T-cell (primary cell): ENCODE measurements around the gene SORT1. TPM values are rescaled to one million over a fixed set of nuclear protein-coding genes. Genes with fewer than 3 reads are reported as not detected.

ENCODE experiments used
- ATAC-seq, 4 experiments: fragments of 200-7000 bp in 3 of 4; fragments of 150-1000 bp in 1 of 4; cut with Tn5 transposase; replicated peaks in 1 of 4; 1 replicate in 3 of 4; 2 replicates in 1 of 4; pipeline ENCODE4 v1.10.0; 2021; ENCODE audit warnings: moderate library complexity in 3 of 4, mild to moderate bottlenecking in 2 of 4, moderate number of reproducible peaks in 1 of 4
- CTCF ChIA-PET, 2 donors: fragments of 300-600 bp; sonication (Branson Sonifier 250); formaldehyde crosslinking; loops; one replicate each; lab custom pipeline; 2022; ENCODE audit warnings: antibody characterized with exemption in 2 of 2; lab: Charles Lee
- POLR2A ChIA-PET, 2 donors: fragments of 300-600 bp; sonication (Branson Sonifier 250); formaldehyde crosslinking; loops; one replicate each; lab custom pipeline; 2022; ENCODE audit warnings: antibody characterized with exemption in 2 of 2; lab: Charles Lee
- DNase-seq, 35 experiments: peaks; one replicate each; pipeline versions ENCODE4 v3.0.0 to v3.0.0-alpha.2; 2013 to 2023
- H3K27ac ChIP-seq: one replicate; pipeline ENCODE4 v1.5.1; 2013; ENCODE audit warnings: low read length
- H3K27me3 ChIP-seq, 2 experiments: replicated peaks in 1 of 2; 1 replicate in 1 of 2; 2 replicates in 1 of 2; pipeline versions ENCODE4 v1.6.1 to v1.7.0; 2013; ENCODE audit warnings: low read length in 1 of 2, mixed read lengths in 1 of 2; ENCODE audit not compliant: control insufficient read depth in 2 of 2, insufficient read depth in 2 of 2; ENCODE audit errors: extremely low read depth in 1 of 2
- H3K36me3 ChIP-seq, 2 donors: 1 replicate in 1 of 2; 2 replicates in 1 of 2; pipeline versions ENCODE4 v1.6.1 to v1.7.0; 2013; ENCODE audit warnings: low read length in 1 of 2; ENCODE audit not compliant: control insufficient read depth in 2 of 2, insufficient read depth in 1 of 2; ENCODE audit errors: extremely low read depth in 1 of 2
- H3K4me1 ChIP-seq, 2 experiments: 1 replicate in 1 of 2; 2 replicates in 1 of 2; pipeline versions ENCODE4 v1.6.1 to v1.7.0; 2013; ENCODE audit warnings: low read length in 2 of 2, mixed read lengths in 1 of 2; ENCODE audit not compliant: insufficient read depth in 2 of 2, control insufficient read depth in 1 of 2; ENCODE audit errors: extremely low read depth in 1 of 2
- H3K4me3 ChIP-seq, 2 donors: 1 replicate in 1 of 2; 2 replicates in 1 of 2; pipeline versions ENCODE4 v1.5.1 to v1.7.0; 2013; ENCODE audit warnings: mild to moderate bottlenecking in 2 of 2, low read length in 1 of 2, moderate library complexity in 1 of 2; ENCODE audit not compliant: control insufficient read depth in 1 of 2; ENCODE audit errors: extremely low read depth in 1 of 2
- H3K9me3 ChIP-seq: 2 replicates; pipeline ENCODE4 v1.7.0; 2013
- H3K27ac Mint-ChIP-seq, 2 donors: one replicate each; pipeline ENCODE4 v1.8.0; 2020 to 2021; ENCODE audit warnings: mild to moderate bottlenecking in 2 of 2, mixed read lengths in 2 of 2
- H3K27me3 Mint-ChIP-seq, 2 donors: one replicate each; pipeline ENCODE4 v1.8.0; 2021 to 2022; ENCODE audit warnings: mixed read lengths in 2 of 2
- H3K36me3 Mint-ChIP-seq: one replicate; pipeline ENCODE4 v1.8.0; 2021; ENCODE audit warnings: mixed read lengths
- H3K4me1 Mint-ChIP-seq, 3 donors: one replicate each; pipeline ENCODE4 v1.8.0; 2020 to 2022; ENCODE audit warnings: mixed read lengths in 3 of 3, mild to moderate bottlenecking in 1 of 3
- H3K4me3 Mint-ChIP-seq, 3 donors: one replicate each; pipeline ENCODE4 v1.8.0; 2020 to 2022; ENCODE audit warnings: mild to moderate bottlenecking in 3 of 3, mixed read lengths in 3 of 3, moderate library complexity in 3 of 3
- H3K9me3 Mint-ChIP-seq, 3 donors: one replicate each; pipeline ENCODE4 v1.8.0; 2020 to 2022; ENCODE audit warnings: mixed read lengths in 3 of 3
- WGBS: methylation state at CpG from one replicate; pipeline ENCODE4 v1.1.5; 2013; ENCODE audit warnings: missing lambda C conversion rate; ENCODE audit not compliant: insufficient coverage; 5-methylcytosine and 5-hydroxymethylcytosine counted together
- total RNA-seq, 35 experiments: library from RNA in 6 of 35; stranded (reverse) in 6 of 35; fragments of 120-200 nt in 1 of 35; gene quantifications; one replicate each; pipeline versions ENCODE4 v1.2.1 to v1.2.4 and lab custom pipeline; 2013 to 2026

SORT1 gene
- total RNA-seq, 5 donors from 2014 or later (not counting 1 experiment from before 2014, with no cell fraction given): 0.82 to 2.9 (median 1.5) TPM

GRCh38 chr1:109388208-109388711 lies 9.5 kb downstream of the SORT1 start:
- H3K27me3 Mint-ChIP-seq: peaks cover 25 to 35% of the 10 kb centered on the region in 2 donors
- no peak for ATAC-seq
- H3K27me3 ChIP-seq: peaks cover 0 to 4% of the 10 kb centered on the region in 2 experiments
- H3K4me3 Mint-ChIP-seq: no peak overlapping the region
- H3K9me3 ChIP-seq: no peaks in the 10 kb centered on the region
- no peaks in the 10 kb centered on the region for H3K36me3 Mint-ChIP-seq
- CTCF ChIA-PET: no interaction called here
- WGBS: no CpG with 5 or more reads among the region's 5 CpGs
- H3K4me3 ChIP-seq: no peak overlapping the region
- H3K4me1 Mint-ChIP-seq: no peaks in the 10 kb centered on the region
- no peak for DNase-seq
- no peaks in the 10 kb centered on the region for H3K9me3 Mint-ChIP-seq
- no peak overlapping the region for H3K27ac ChIP-seq
- H3K4me1 ChIP-seq: no peaks in the 10 kb centered on the region
- H3K27ac Mint-ChIP-seq: no peak overlapping the region
- no peaks in the 10 kb centered on the region for H3K36me3 ChIP-seq
- POLR2A ChIA-PET: no interaction called here

DNA sequence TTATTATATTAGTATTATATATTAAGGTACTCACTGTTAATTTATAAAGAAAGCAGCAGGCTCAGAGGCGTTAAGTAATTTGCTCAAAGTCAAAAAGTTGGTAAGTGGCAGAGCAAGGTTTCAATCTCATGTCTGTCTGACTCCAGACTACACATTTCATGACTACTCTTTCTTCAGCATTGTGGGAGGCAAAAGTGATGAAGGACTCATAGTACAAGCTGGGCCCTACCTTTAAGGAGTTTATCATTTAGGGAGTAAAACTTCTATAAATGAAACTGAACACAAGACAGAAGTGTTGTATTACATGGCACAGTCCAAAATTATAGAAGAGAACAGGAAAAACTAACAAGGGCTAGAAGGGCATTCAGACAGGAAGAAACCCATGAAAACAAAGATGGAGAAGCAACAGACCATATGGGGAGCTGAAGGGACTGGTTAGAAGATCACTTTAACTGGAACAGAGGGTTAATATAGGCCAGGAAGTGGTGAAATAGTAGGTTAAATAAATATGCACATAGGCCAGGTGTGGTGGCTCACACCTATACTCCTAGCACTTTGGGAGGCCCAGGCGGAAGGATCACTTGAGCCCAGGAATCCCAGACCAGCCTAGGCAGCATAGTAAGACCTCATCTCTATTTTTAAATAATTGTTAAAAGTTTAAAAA lies 11.5 kb downstream of the SORT1 start:
- H3K4me3 ChIP-seq: no peak overlapping the region
- no peaks in the 10 kb centered on the region for H3K4me1 Mint-ChIP-seq
- H3K9me3 Mint-ChIP-seq: no peaks in the 10 kb centered on the region
- ChIA-PET POLR2A (no interaction called here), CTCF (no interaction called here)
- H3K36me3 Mint-ChIP-seq: no peaks in the 10 kb centered on the region
- no peaks in the 10 kb centered on the region for H3K4me1 ChIP-seq
- peaks cover 15 to 20% of the 10 kb centered on the region in 2 donors for H3K27me3 Mint-ChIP-seq
- no peak for ATAC-seq
- peaks cover 0 to 4% of the 10 kb centered on the region in 2 experiments for H3K27me3 ChIP-seq
- H3K4me3 Mint-ChIP-seq: no peak overlapping the region
- H3K27ac ChIP-seq: no peak overlapping the region
- no peaks in the 10 kb centered on the region for H3K9me3 ChIP-seq
- H3K36me3 ChIP-seq: no peaks in the 10 kb centered on the region
- no CpG with 5 or more reads among the region's 2 CpGs for WGBS
- no peak for DNase-seq
- no peak overlapping the region for H3K27ac Mint-ChIP-seq

- Mint-ChIP-seq H3K4me1 (no peaks in the 10 kb centered on the region), H3K27ac (no peak overlapping the region), H3K4me3 (no peak overlapping the region), H3K27me3 (peaks cover 15 to 20% of the 10 kb centered on the region in 2 donors), H3K36me3 (no peaks in the 10 kb centered on the region), H3K9me3 (no peaks in the 10 kb centered on the region)
- ChIA-PET CTCF (no interaction called here), POLR2A (no interaction called here)
- no peak for DNase-seq
- Histone ChIP-seq H3K4me1 (no peaks in the 10 kb centered on the region), H3K36me3 (no peaks in the 10 kb centered on the region), H3K27ac (no peak overlapping the region), H3K9me3 (no peaks in the 10 kb centered on the region), H3K4me3 (no peak overlapping the region), H3K27me3 (peaks cover 0 to 4% of the 10 kb centered on the region in 2 experiments)
- no CpG with 5 or more reads among the region's 2 CpGs for WGBS
- ATAC-seq: no peak
Observed at GRCh38 chr1:109385417-109385816, 12.3 kb downstream of the SORT1 start.

GRCh38 chr1:109383854-109384253 lies 13.9 kb downstream of the SORT1 start:
- DNase-seq: no peak
- Mint-ChIP-seq H3K27ac (no peak overlapping the region), H3K9me3 (no peaks in the 10 kb centered on the region), H3K4me3 (no peak overlapping the region), H3K4me1 (no peaks in the 10 kb centered on the region), H3K36me3 (no peaks in the 10 kb centered on the region), H3K27me3 (peaks cover 3 to 7% of the 10 kb centered on the region in 2 donors)
- Histone ChIP-seq H3K9me3 (no peaks in the 10 kb centered on the region), H3K4me1 (no peaks in the 10 kb centered on the region), H3K36me3 (no peaks in the 10 kb centered on the region), H3K4me3 (no peak overlapping the region), H3K27ac (no peak overlapping the region), H3K27me3 (peaks cover 0 to 7% of the 10 kb centered on the region in 2 experiments)
- ChIA-PET POLR2A (no interaction called here), CTCF (no interaction called here)
- WGBS: 100% methylated on average over 1 of the region's 7 CpGs
- ATAC-seq: no peak

- H3K36me3 ChIP-seq: no peaks in the 10 kb centered on the region
- peaks cover 0 to 7% of the 10 kb centered on the region in 2 experiments for H3K27me3 ChIP-seq
- H3K4me3 Mint-ChIP-seq: no peak overlapping the region
- no peaks in the 10 kb centered on the region for H3K36me3 Mint-ChIP-seq
- no peak overlapping the region for H3K27ac ChIP-seq
- DNase-seq (no peak), ATAC-seq (no peak)
- peaks cover 0 to 4% of the 10 kb centered on the region in 2 donors for H3K27me3 Mint-ChIP-seq
- no peaks in the 10 kb centered on the region for H3K4me1 ChIP-seq
- H3K4me1 Mint-ChIP-seq: no peaks in the 10 kb centered on the region
- no peaks in the 10 kb centered on the region for H3K9me3 ChIP-seq
- 100% methylated on average over 1 of the region's 2 CpGs for WGBS
- H3K4me3 ChIP-seq: no peak overlapping the region
- POLR2A ChIA-PET: interaction anchor here (0.6 to 0.9 kb wide), 2 partner anchors 9 to 176 kb away, joined by 3 read pairs; no protein-coding TSS in a partner anchor
- H3K9me3 Mint-ChIP-seq: no peaks in the 10 kb centered on the region
- CTCF ChIA-PET: no interaction called here
- H3K27ac Mint-ChIP-seq: no peak overlapping the region
Observed at GRCh38 chr1:109383087-109383779, 14.5 kb downstream of the SORT1 start.

DNA sequence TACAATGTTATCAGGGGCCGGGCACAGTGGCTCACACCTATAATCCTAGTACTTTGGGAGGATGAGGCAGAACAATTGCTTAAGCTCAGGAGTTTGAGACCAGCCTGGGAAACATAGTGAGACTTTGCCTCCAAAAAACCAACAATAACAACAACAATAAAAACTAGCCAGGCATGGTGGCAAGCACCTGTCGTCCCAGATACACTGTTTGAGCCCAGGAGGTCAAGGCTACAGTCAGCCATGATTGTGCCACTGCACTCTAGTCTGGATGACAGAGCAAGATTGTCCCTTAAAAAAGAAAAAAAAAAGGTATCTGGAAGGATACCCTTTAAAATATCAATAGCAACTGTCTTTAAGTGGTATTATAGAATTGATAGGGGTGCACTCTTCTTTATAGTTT lies 16.1 kb downstream of the SORT1 start:
- ATAC-seq: no peak
- Histone ChIP-seq H3K36me3 (no peaks in the 10 kb centered on the region), H3K9me3 (no peaks in the 10 kb centered on the region), H3K4me3 (no peak overlapping the region), H3K27me3 (peaks cover 0 to 3% of the 10 kb centered on the region in 2 experiments), H3K4me1 (no peaks in the 10 kb centered on the region), H3K27ac (no peak overlapping the region)
- ChIA-PET POLR2A (interaction anchor here in 1 of 2 donors (0.6 kb wide), 1 partner anchor 324 kb away, joined by 5 read pairs; no protein-coding TSS in a partner anchor), CTCF (interaction anchor here in 1 of 2 donors (0.9 to 1.0 kb wide), 2 partner anchors 8 to 24 kb away, joined by 3 read pairs; no protein-coding TSS in a partner anchor)
- no peak for DNase-seq
- H3K4me1 Mint-ChIP-seq: no peaks in the 10 kb centered on the region
- H3K4me3 Mint-ChIP-seq: no peak overlapping the region
- H3K9me3 Mint-ChIP-seq: no peaks in the 10 kb centered on the region
- H3K27me3 Mint-ChIP-seq: peaks cover 0 to under 1% of the 10 kb centered on the region in 2 donors
- 100% methylated on average over 1 of the region's 2 CpGs for WGBS
- no peaks in the 10 kb centered on the region for H3K36me3 Mint-ChIP-seq
- no peak overlapping the region for H3K27ac Mint-ChIP-seq
